Esophagus muscularis mucosa (tissue), 4 donors: ENCODE data around the gene PPP3CA. TPM values are rescaled to one million over a fixed set of nuclear protein-coding genes. Genes with fewer than 3 reads are reported as not detected.

ENCODE experiments used
- DNase-seq: peaks from one replicate; pipeline ENCODE4 v3.0.0-alpha.2; 2017; ENCODE audit errors: extremely low spot score
- H3K27ac ChIP-seq, 4 donors: fragments of 200-600 bp; sonication (generic); replicated peaks in 1 of 4; 1 replicate in 3 of 4; 2 replicates in 1 of 4; pipeline ENCODE4 v1.5.1; 2016 to 2019; ENCODE audit warnings: mild to moderate bottlenecking in 1 of 4
- H3K27me3 ChIP-seq, 4 donors: fragments of 200-600 bp; sonication (generic); one replicate each; pipeline versions ENCODE4 v1.5.1 to v1.6.0; 2016 to 2019
- H3K36me3 ChIP-seq, 4 donors: fragments of 200-600 bp; sonication (generic); one replicate each; pipeline ENCODE4 v1.5.1; 2016 to 2019
- H3K4me1 ChIP-seq, 4 donors: fragments of 200-600 bp; sonication (generic); one replicate each; pipeline ENCODE4 v1.5.1; 2016 to 2019
- H3K4me3 ChIP-seq, 4 donors: fragments of 200-600 bp; sonication (generic); 1 replicate in 2 of 4; 2 replicates in 2 of 4; pipeline ENCODE4 v1.5.1; 2016 to 2019; ENCODE audit warnings: mild to moderate bottlenecking in 4 of 4, moderate library complexity in 1 of 4
- H3K9me3 ChIP-seq, 4 donors: fragments of 200-600 bp; sonication (generic); 1 replicate in 3 of 4; 2 replicates in 1 of 4; pipeline ENCODE4 v1.5.1; 2016 to 2019
- CTCF ChIP-seq, 3 experiments: fragments of 200-600 bp in 2 of 3; fragments of 450-650 bp in 1 of 3; sonication (generic) in 2 of 3; IDR thresholded peaks; one replicate each; pipeline ENCODE4 v1.5.1; 2017 to 2019; ENCODE audit warnings: antibody characterized with exemption in 3 of 3, mild to moderate bottlenecking in 2 of 3, moderate library complexity in 1 of 3
- EP300 ChIP-seq: sonication (generic); formaldehyde crosslinking; IDR thresholded peaks from one replicate; pipeline ENCODE4 v1.6.1; 2017; ENCODE audit warnings: antibody characterized with exemption
- POLR2A ChIP-seq: fragments of 450-650 bp; IDR thresholded peaks from one replicate; pipeline ENCODE4 v1.6.1; 2017; ENCODE audit warnings: antibody characterized with exemption, moderate library complexity, mild to moderate bottlenecking, low read depth
- POLR2AphosphoS5 ChIP-seq, 2 donors: sonication (generic); formaldehyde crosslinking; IDR thresholded peaks; one replicate each; pipeline ENCODE4 v1.6.1; 2017; ENCODE audit warnings: antibody characterized with exemption in 2 of 2
- WGBS: methylation state at CpG from one replicate; pipeline ENCODE4 v1.1.5; 2018; 5-methylcytosine and 5-hydroxymethylcytosine counted together
- intact Hi-C: fragments of 100-400 bp; cut with DNase I; formaldehyde crosslinking; loops from one replicate; pipeline ENCODE4 v1.15.1; 2023
- total RNA-seq, 4 donors: library from RNA; depleted of rRNA; stranded (reverse); fragments of >200 nt; gene quantifications; one replicate each; pipeline versions ENCODE4 v1.1.0 to v1.2.1, GENCODE V29; 2016

The PPP3CA gene
- total RNA-seq, 4 donors from 2014 or later, result 21.3 to 31.6 (median 23.3) TPM

DNA sequence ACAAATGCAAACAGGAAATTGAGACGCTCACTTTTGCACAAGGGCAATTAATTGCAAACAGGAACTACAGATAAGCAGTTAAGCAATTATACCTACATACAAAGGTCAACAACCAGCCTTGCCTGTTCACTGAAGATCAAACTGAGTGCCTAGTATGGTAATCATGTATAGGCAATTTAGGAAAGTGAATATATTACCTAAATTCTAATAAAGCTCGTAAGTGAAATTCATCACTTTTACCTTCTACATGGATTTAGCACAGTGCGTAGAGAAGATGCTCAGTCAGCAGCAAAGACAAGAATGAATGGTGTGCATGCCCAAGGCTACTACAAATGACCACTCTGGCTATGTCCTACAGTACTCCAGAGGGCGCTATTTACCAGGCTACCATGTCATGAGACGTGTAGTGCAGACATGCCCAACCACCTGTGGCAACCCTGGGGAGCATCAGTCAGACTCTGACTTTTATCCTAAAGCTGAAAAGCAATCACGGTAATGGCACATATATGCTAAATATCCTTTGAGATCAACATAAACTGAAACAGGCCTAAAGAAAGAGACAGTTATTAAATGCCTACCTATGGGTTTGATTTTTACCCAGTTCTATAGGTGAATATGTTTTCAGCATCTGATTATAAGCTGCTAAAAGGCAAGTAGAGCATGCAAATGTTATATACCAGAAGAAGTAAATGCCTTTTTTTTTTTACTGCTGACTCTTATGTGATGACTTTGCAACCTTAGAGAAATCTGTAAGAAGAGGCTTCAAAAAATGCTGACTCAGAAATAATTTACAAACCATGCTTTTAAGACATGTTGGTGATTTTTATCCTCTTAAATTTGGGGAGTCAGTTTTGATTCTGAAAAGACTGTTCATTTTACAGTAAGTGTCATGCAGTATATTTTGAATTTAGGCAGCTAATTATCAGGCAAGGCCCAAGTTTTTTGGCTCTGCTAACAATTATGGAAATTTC is 178.0 kb downstream of the PPP3CA start:
- Histone ChIP-seq H3K4me1 (peaks cover 0 to 43% (median 27%) of the 10 kb centered on the region in 4 donors), H3K36me3 (no peaks in the 10 kb centered on the region), H3K27ac (no peak overlapping the region), H3K4me3 (no peak overlapping the region), H3K9me3 (no peaks in the 10 kb centered on the region), H3K27me3 (no peaks in the 10 kb centered on the region)
- no peak for DNase-seq
- WGBS, result 64% methylated on average over 6 of the region's 6 CpGs
- intact Hi-C loops, result loop anchor here (5.0 kb wide), 1 partner anchor 558 kb away; no protein-coding TSS in a partner anchor
- TF ChIP-seq POLR2A, result no peak
- peak; percentile 51 to 66 (median 54) for TF ChIP-seq CTCF (IDR thresholded peaks at IDR 0.05)

DNA sequence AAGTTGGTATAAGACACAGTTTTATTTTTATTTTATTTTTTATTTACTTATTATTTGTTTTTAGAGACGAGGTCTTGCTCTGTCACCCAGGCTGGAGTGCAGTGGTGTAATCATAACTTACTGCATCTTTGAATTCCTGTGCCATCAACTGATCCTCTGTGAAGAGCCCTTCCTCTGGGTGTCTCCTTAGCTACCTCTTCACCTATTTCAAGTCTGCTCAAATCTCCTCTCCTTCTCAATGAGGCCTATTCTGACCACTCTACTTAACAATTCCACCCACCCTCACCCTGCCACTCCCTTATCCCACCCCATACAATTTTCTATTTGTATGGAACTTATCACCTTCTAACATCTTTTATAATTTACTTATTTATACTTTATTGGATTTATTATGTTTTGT is 183.4 kb downstream of the PPP3CA start:
- H3K27me3 ChIP-seq, result no peaks in the 10 kb centered on the region
- intact Hi-C loops, result no loop called here
- H3K4me3 ChIP-seq, result no peak overlapping the region
- no peak for DNase-seq
- H3K4me1 ChIP-seq, result peaks cover 0 to 22% (median 16%) of the 10 kb centered on the region in 4 donors
- no peak overlapping the region for H3K27ac ChIP-seq
- H3K9me3 ChIP-seq, result no peaks in the 10 kb centered on the region
- TF ChIP-seq POLR2A (no peak), POLR2AphosphoS5 (IDR thresholded peaks at IDR 0.05) (no peak), EP300 (no peak), CTCF (IDR thresholded peaks at IDR 0.05) (no peak)
- 83% methylated on average over 1 of the region's 1 CpG for whole genome bisulfite sequencing
- no peaks in the 10 kb centered on the region for H3K36me3 ChIP-seq

DNA sequence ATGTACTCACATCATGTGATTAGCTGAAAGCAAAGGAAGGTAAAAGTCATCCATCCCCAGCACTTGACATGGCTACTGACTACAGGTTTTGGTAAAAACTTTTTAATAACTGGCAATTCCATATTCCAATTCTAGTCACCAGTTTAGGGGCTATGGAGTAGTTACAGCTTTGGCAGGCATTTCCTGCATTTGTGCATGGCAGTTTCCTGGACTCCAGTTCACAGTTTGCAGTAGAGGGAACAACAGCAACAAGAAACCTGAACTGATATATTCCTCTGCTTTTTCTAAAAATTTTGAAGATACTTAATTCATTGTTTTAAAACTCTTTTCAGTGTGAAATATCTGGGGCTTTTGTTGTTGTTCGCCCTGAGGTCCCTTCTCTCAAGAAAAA is 184.3 kb downstream of the PPP3CA start:
- no peaks in the 10 kb centered on the region for H3K36me3 ChIP-seq
- WGBS, result 91% methylated on average over 1 of the region's 1 CpG
- no peak for TF ChIP-seq EP300
- no peak for TF ChIP-seq POLR2AphosphoS5 (IDR thresholded peaks at IDR 0.05)
- TF ChIP-seq CTCF (IDR thresholded peaks at IDR 0.05), result no peak
- no peak for TF ChIP-seq POLR2A
- no peak for DNase-seq
- H3K9me3 ChIP-seq, result no peaks in the 10 kb centered on the region
- H3K4me1 ChIP-seq, result peaks cover 0 to 21% (median 19%) of the 10 kb centered on the region in 4 donors
- H3K27ac ChIP-seq, result no peak overlapping the region
- H3K4me3 ChIP-seq, result no peak overlapping the region
- intact Hi-C loops, result no loop called here
- no peaks in the 10 kb centered on the region for H3K27me3 ChIP-seq

DNA sequence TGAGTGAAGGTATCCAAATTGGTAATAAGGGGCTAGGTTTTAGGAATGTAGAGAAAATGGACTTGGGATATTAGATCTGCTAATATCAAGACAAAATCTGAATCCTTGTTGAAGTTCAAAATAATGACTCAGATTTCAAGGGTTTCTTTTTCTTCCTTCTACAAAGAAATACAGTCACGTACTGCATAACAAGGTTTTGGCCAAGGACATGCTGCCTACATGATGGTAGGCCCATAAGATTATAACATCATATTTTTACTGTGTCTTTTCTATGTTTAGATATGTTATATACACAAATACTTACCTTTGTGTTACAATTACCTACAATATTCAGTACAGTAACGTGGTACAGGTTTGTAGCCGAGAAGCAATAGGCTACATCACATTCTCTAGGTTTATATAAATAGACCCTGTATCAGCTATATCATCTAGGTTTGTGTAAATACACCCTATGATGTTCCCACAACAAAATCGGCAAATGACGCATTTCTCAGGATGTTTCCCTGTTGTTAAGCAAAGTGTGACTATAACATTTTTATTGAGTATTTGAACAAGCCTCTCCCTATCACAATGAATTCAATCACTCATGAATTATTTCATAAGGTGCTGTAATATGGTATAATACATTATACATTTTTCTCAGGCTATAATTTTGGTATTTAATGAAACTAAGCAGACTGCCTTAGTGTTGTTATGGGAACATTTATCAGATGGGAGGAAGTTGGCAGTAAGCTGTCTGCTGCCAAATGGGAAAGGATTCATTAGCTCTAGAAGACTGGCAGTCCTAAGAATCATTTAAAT is 186.3 kb downstream of the PPP3CA start:
- peaks cover 0 to 28% (median 22%) of the 10 kb centered on the region in 4 donors for H3K4me1 ChIP-seq
- no peak for DNase-seq
- TF ChIP-seq EP300 (no peak), CTCF (IDR thresholded peaks at IDR 0.05) (no peak), POLR2AphosphoS5 (IDR thresholded peaks at IDR 0.05) (no peak), POLR2A (no peak)
- H3K4me3 ChIP-seq, result no peak overlapping the region
- no peaks in the 10 kb centered on the region for H3K36me3 ChIP-seq
- 98% methylated on average over 5 of the region's 5 CpGs for WGBS
- H3K27ac ChIP-seq, result no peak overlapping the region
- no peaks in the 10 kb centered on the region for H3K27me3 ChIP-seq
- intact Hi-C loops, result no loop called here
- H3K9me3 ChIP-seq, result no peaks in the 10 kb centered on the region
